ENCODE results near the gene SLC38A9. TPM values are rescaled to one million over a fixed set of nuclear protein-coding genes. Genes with fewer than 3 reads are reported as not detected.
"Not testable (repeated sequence)": the region's sequence is repeated elsewhere in the genome, so short reads cannot be mapped to it uniquely, and the experiment has no call there.

The SLC38A9 gene
- total and polyA plus RNA-seq, 2 experiments from 2014 or later = 17.0 to 23.8 TPM

- H3K27me3 ChIP-seq (replicated peaks; ENCODE audit: insufficient read depth) = no peaks in the 10 kb centered on the region
- no peaks in the 10 kb centered on the region for H3K9me2 ChIP-seq (ENCODE audit: insufficient read depth)
- no peaks in the 10 kb centered on the region for H3F3A ChIP-seq (ENCODE audit: insufficient read depth)
- no peak overlapping the region for H3K27ac ChIP-seq
- in situ Hi-C loops (cut with MboI) = no loop called here
- H4K20me1 ChIP-seq (ENCODE audit: insufficient read depth) = no peaks in the 10 kb centered on the region
- TF ChIP-seq EZH2phosphoT487 (IDR thresholded peaks at IDR 0.05; ENCODE audit: insufficient read depth, low read depth) = no peak
- TF ChIP-seq EZH2 (IDR thresholded peaks at IDR 0.05; ENCODE audit: insufficient read depth, poor library complexity, severe bottlenecking) = no peak
- H2AFZ ChIP-seq = no peak overlapping the region
- H3K4me2 ChIP-seq (ENCODE audit: unreplicated experiment) = no peak overlapping the region
- H3K9ac ChIP-seq = no peak overlapping the region
- H3K4me3 ChIP-seq = no peak overlapping the region
- no peaks in the 10 kb centered on the region for H3K4me1 ChIP-seq (ENCODE audit: insufficient read depth)
- peaks cover 5% of the 10 kb centered on the region; the same call in 1 of the 2 replicates for H3K36me3 ChIP-seq (ENCODE audit: low read depth)
- H3K9me3 ChIP-seq (ENCODE audit: low read depth) = no peaks in the 10 kb centered on the region
- peaks cover 29% of the 10 kb centered on the region; the same call in 1 of the 2 replicates for H3K79me2 ChIP-seq (ENCODE audit: insufficient read depth)
- DNase-seq = no peak
- WGBS, 2 experiments (ENCODE audit: low coverage in 1 of 2, low lambda C conversion rate in 2 of 2, missing lambda C conversion rate in 2 of 2) = 8 to 17% methylated on average over 1 of the region's 1 CpG
Measured at GRCh38 chr5:55702598-55703345, 9.4 kb downstream of the SLC38A9 start.

- TF ChIP-seq EZH2 (IDR thresholded peaks at IDR 0.05; ENCODE audit: insufficient read depth, poor library complexity, severe bottlenecking) (no peak), EZH2phosphoT487 (IDR thresholded peaks at IDR 0.05; ENCODE audit: insufficient read depth, low read depth) (no peak)
- no peaks in the 10 kb centered on the region for H4K20me1 ChIP-seq (ENCODE audit: insufficient read depth)
- 97 to 100% methylated on average over 3 of the region's 3 CpGs for WGBS, 2 experiments (ENCODE audit: low coverage in 1 of 2, low lambda C conversion rate in 2 of 2, missing lambda C conversion rate in 2 of 2)
- no peak for DNase-seq
- no peak overlapping the region for H3K4me2 ChIP-seq (ENCODE audit: unreplicated experiment)
- H3K27ac ChIP-seq = no peak overlapping the region
- peaks cover 9% of the 10 kb centered on the region for H3K36me3 ChIP-seq (ENCODE audit: low read depth)
- H2AFZ ChIP-seq = no peak overlapping the region
- H3K79me2 ChIP-seq (ENCODE audit: insufficient read depth) = peaks cover 19% of the 10 kb centered on the region; the same call in 1 of the 2 replicates
- H3K27me3 ChIP-seq (replicated peaks; ENCODE audit: insufficient read depth) = no peaks in the 10 kb centered on the region
- no peaks in the 10 kb centered on the region for H3K4me1 ChIP-seq (ENCODE audit: insufficient read depth)
- no peaks in the 10 kb centered on the region for H3F3A ChIP-seq (ENCODE audit: insufficient read depth)
- no peak overlapping the region for H3K4me3 ChIP-seq
- H3K9me3 ChIP-seq (ENCODE audit: low read depth) = no peaks in the 10 kb centered on the region
- no peak overlapping the region for H3K9ac ChIP-seq
- H3K9me2 ChIP-seq (ENCODE audit: insufficient read depth) = no peaks in the 10 kb centered on the region
- in situ Hi-C loops (cut with MboI) = no loop called here
Measured at GRCh38 chr5:55701462-55702103, 10.5 kb downstream of the SLC38A9 start.

- Histone ChIP-seq H3K9me2 (ENCODE audit: insufficient read depth) (no peaks in the 10 kb centered on the region), H3F3A (ENCODE audit: insufficient read depth) (no peaks in the 10 kb centered on the region), H3K27ac (no peak overlapping the region), H3K36me3 (ENCODE audit: low read depth) (peaks cover 9% of the 10 kb centered on the region), H3K9me3 (ENCODE audit: low read depth) (no peaks in the 10 kb centered on the region), H3K27me3 (replicated peaks; ENCODE audit: insufficient read depth) (no peaks in the 10 kb centered on the region), H3K9ac (no peak overlapping the region), H3K4me1 (ENCODE audit: insufficient read depth) (no peaks in the 10 kb centered on the region), H2AFZ (no peak overlapping the region), H3K4me3 (no peak overlapping the region), H3K4me2 (ENCODE audit: unreplicated experiment) (no peak overlapping the region), H4K20me1 (ENCODE audit: insufficient read depth) (no peaks in the 10 kb centered on the region), H3K79me2 (ENCODE audit: insufficient read depth) (peaks cover 13% of the 10 kb centered on the region; the same call in 1 of the 2 replicates)
- DNase-seq = no peak
- in situ Hi-C loops (cut with MboI) = no loop called here
- WGBS, 2 experiments (ENCODE audit: low coverage in 1 of 2, low lambda C conversion rate in 2 of 2, missing lambda C conversion rate in 2 of 2) = 83 to 95% methylated on average over 2 of the region's 2 CpGs
- TF ChIP-seq EZH2 (IDR thresholded peaks at IDR 0.05; ENCODE audit: insufficient read depth, poor library complexity, severe bottlenecking) (no peak), EZH2phosphoT487 (IDR thresholded peaks at IDR 0.05; ENCODE audit: insufficient read depth, low read depth) (no peak)
Measured at GRCh38 chr5:55700745-55701144, 11.4 kb downstream of the SLC38A9 start.

GRCh38 chr5:55699041-55699688 lies 13.0 kb downstream of the SLC38A9 start:
- no peak overlapping the region for H3K9ac ChIP-seq
- H3K4me3 ChIP-seq = no peak overlapping the region
- H3K4me1 ChIP-seq (ENCODE audit: insufficient read depth) = no peaks in the 10 kb centered on the region
- no peaks in the 10 kb centered on the region for H3K79me2 ChIP-seq (ENCODE audit: insufficient read depth)
- H3K9me3 ChIP-seq (ENCODE audit: low read depth) = no peaks in the 10 kb centered on the region
- TF ChIP-seq EZH2 (IDR thresholded peaks at IDR 0.05; ENCODE audit: insufficient read depth, poor library complexity, severe bottlenecking) (no peak), EZH2phosphoT487 (IDR thresholded peaks at IDR 0.05; ENCODE audit: insufficient read depth, low read depth) (no peak)
- no peaks in the 10 kb centered on the region for H4K20me1 ChIP-seq (ENCODE audit: insufficient read depth)
- H3K9me2 ChIP-seq (ENCODE audit: insufficient read depth) = no peaks in the 10 kb centered on the region
- H2AFZ ChIP-seq = no peak overlapping the region
- 96 to 98% methylated on average over 3 of the region's 3 CpGs for WGBS, 2 experiments (ENCODE audit: low coverage in 1 of 2, low lambda C conversion rate in 2 of 2, missing lambda C conversion rate in 2 of 2)
- peaks cover 8% of the 10 kb centered on the region for H3K36me3 ChIP-seq (ENCODE audit: low read depth)
- DNase-seq = no peak
- no peak overlapping the region for H3K4me2 ChIP-seq (ENCODE audit: unreplicated experiment)
- H3K27ac ChIP-seq = no peak overlapping the region
- in situ Hi-C loops (cut with MboI) = loop anchor here (25.0 kb wide), 2 partner anchors 287 to 512 kb away; no protein-coding TSS in a partner anchor
- no peaks in the 10 kb centered on the region for H3F3A ChIP-seq (ENCODE audit: insufficient read depth)
- no peaks in the 10 kb centered on the region for H3K27me3 ChIP-seq (replicated peaks; ENCODE audit: insufficient read depth)

GRCh38 chr5:55696704-55697103 lies 15.4 kb downstream of the SLC38A9 start:
- not testable (repeated sequence) for H3K4me2 ChIP-seq (ENCODE audit: unreplicated experiment); DNase-seq; H3K79me2 ChIP-seq (ENCODE audit: insufficient read depth); H3K4me3 ChIP-seq; H3K9me3 ChIP-seq (ENCODE audit: low read depth); H2AFZ ChIP-seq; H3K9me2 ChIP-seq (ENCODE audit: insufficient read depth); H3K4me1 ChIP-seq (ENCODE audit: insufficient read depth); H3K27me3 ChIP-seq (replicated peaks; ENCODE audit: insufficient read depth); H4K20me1 ChIP-seq (ENCODE audit: insufficient read depth); H3K36me3 ChIP-seq (ENCODE audit: low read depth); H3K27ac ChIP-seq; H3K9ac ChIP-seq; H3F3A ChIP-seq (ENCODE audit: insufficient read depth)
- 97% methylated on average over 21 of the region's 31 CpGs; no CpG with 5 or more reads in 1 of the 2 experiments for WGBS, 2 experiments (ENCODE audit: low coverage in 1 of 2, low lambda C conversion rate in 2 of 2, missing lambda C conversion rate in 2 of 2)
- in situ Hi-C loops (cut with MboI) = loop anchor here (25.0 kb wide), 2 partner anchors 284 to 509 kb away; no protein-coding TSS in a partner anchor

All from GM23248 (cell line).